ENCODE measurements around the gene POLR2E. TPM values are rescaled to one million over a fixed set of nuclear protein-coding genes. Genes with fewer than 3 reads are reported as not detected.
"Not testable (repeated sequence)": the region's sequence is repeated elsewhere in the genome, so short reads cannot be mapped to it uniquely, and the experiment has no call there.

POLR2E gene
- total RNA-seq, 2 experiments from 2014 or later: 271 to 282 TPM

GRCh38 chr19:1132552-1133383, 37.6 kb upstream of the POLR2E start:
- TF ChIP-seq CTCF (IDR thresholded peaks at IDR 0.05): no peak
- H3K27ac Mint-ChIP-seq: peak overlapping the region; percentile 94
- no peaks in the 10 kb centered on the region for H3K9me3 Mint-ChIP-seq
- no peaks in the 10 kb centered on the region for H3K27me3 Mint-ChIP-seq
- ATAC-seq (peak; percentile 13), DNase-seq (peak; percentile 63)
- peaks cover 41% of the 10 kb centered on the region for H3K4me1 Mint-ChIP-seq (ENCODE audit: low read depth)
- ChIA-PET POLR2A (interaction anchor here (0.7 to 4.4 kb wide), 16 partner anchors 9 to 136 kb away, joined by 3 to 29 read pairs (median 4); partner anchors contain the start of genes ARHGAP45, CIRBP, GPX4 and RNU6-2), CTCF (interaction anchor here (1.4 to 2.7 kb wide), 2 partner anchors 20 to 110 kb away, joined by 3 to 10 read pairs; no protein-coding TSS in a partner anchor)
- intact Hi-C loops (cut with micrococcal nuclease): loop anchor here (10.0 kb wide), 1 partner anchor 52 kb away; no protein-coding TSS in a partner anchor
- peak overlapping the region; percentile 85 for H3K4me3 Mint-ChIP-seq
- H3K36me3 Mint-ChIP-seq (ENCODE audit: low read depth): peaks cover 4% of the 10 kb centered on the region

GRCh38 chr19:1131718-1132551, 36.8 kb upstream of the POLR2E start:
- no peak for TF ChIP-seq CTCF (IDR thresholded peaks at IDR 0.05)
- Mint-ChIP-seq H3K27me3 (no peaks in the 10 kb centered on the region), H3K9me3 (no peaks in the 10 kb centered on the region), H3K27ac (peak overlapping the region; percentile 94), H3K36me3 (ENCODE audit: low read depth) (peaks cover 6% of the 10 kb centered on the region), H3K4me3 (peak overlapping the region; percentile 85), H3K4me1 (ENCODE audit: low read depth) (peaks cover 42% of the 10 kb centered on the region)
- CTCF ChIA-PET: interaction anchor here (1.0 to 5.2 kb wide), 8 partner anchors 19 to 147 kb away, joined by 3 to 27 read pairs (median 4); partner anchors contain the start of gene GPX4
- POLR2A ChIA-PET: interaction anchor here (0.7 to 4.4 kb wide), 22 partner anchors 8 to 137 kb away, joined by 3 to 29 read pairs (median 4); partner anchors contain the start of genes ARHGAP45, CIRBP, GPX4 and RNU6-2
- DNase-seq (peak; percentile 96), ATAC-seq (peak; percentile 70)
- intact Hi-C loops (cut with micrococcal nuclease): loop anchor here (10.0 kb wide), 1 partner anchor 53 kb away; no protein-coding TSS in a partner anchor

DNA sequence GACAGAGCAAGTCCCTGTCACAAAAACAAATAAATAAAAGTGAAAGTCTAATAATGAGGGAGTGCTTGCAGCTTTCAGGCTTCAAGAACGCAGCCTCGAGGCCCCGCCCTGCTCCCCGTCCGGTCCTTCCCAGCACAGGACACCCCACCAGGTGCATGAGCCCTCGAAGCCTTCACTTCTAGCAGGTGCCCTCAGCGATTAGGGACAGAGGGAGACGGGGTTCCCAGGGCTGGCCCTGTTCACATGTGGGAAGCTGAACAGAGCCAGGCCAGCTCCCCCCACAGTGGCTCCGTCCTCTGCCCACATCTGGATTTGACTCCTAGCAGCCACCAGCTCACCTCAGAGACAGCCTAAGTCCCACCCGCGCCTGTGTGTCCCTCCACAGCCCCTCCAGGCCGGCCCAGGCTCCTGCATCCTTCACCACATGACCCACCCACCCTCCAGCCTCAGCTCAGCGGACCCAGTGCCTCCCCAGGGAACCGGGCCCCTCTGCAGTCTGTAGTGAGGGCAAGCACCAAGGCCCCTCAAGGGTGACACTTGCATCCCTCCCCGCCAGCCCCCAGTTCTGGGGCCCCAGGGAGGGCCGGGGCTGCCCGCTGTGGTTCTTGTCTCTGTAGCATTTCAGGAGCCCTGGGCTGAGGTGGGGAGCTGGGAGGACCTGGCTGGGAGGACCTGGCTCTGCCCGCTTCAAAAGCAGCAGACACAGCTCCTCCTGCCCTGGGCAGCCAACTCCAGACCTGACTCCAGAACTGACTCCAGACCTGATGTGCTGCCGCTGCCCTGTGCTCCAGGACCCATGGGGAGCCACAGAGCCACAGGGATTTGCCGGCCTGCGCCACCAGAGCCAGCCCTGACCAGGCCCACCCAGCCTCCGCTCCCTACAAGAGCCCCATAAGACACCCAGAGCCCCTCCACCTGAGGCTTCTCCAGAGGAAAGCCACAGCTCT, 35.9 kb upstream of the POLR2E start:
- intact Hi-C loops (cut with micrococcal nuclease): loop anchor here (10.0 kb wide), 1 partner anchor 54 kb away; no protein-coding TSS in a partner anchor
- TF ChIP-seq CTCF (IDR thresholded peaks at IDR 0.05): no peak

DNA sequence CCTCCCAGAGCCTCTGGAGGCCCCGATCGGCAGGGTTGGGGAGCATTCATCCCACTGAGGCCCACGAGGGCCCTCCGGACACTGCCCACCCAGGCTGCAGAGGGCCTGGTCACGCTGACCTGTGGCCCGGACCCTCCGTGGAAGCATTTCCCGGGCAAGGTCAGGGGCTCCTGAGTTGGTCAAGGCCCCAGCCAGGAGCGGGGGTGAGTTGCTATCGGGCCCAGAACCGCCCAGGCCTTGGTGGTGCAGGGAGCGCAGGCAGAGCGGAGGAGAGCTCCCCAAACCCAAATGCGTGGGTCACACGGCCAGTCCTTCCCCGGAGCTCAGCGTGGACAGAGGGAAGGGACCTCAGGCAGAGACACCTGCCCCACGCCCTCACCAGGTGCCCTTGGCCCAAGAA, 34.4 kb upstream of the POLR2E start:
- no peak for TF ChIP-seq CTCF (IDR thresholded peaks at IDR 0.05)
- no peak for ATAC-seq
- ChIA-PET POLR2A (interaction anchor here (1.0 to 4.4 kb wide), 2 partner anchors 10 to 17 kb away, joined by 3 to 29 read pairs; no protein-coding TSS in a partner anchor), CTCF (interaction anchor here (1.3 to 5.2 kb wide), 2 partner anchors 16 to 49 kb away, joined by 3 to 27 read pairs; no protein-coding TSS in a partner anchor)
- intact Hi-C loops (cut with micrococcal nuclease): no loop called here
- Mint-ChIP-seq H3K27me3 (no peaks in the 10 kb centered on the region), H3K4me3 (no peak overlapping the region), H3K36me3 (ENCODE audit: low read depth) (peaks cover 15% of the 10 kb centered on the region), H3K4me1 (ENCODE audit: low read depth) (peaks cover 32% of the 10 kb centered on the region), H3K9me3 (no peaks in the 10 kb centered on the region), H3K27ac (no peak overlapping the region)
- no peak for DNase-seq

More for the DNA sequence above, 35.9 kb upstream of the POLR2E start:
- DNase-seq (peak; percentile 61), ATAC-seq (peak; percentile 3)
- ChIA-PET CTCF (interaction anchor here (0.7 to 5.2 kb wide), 11 partner anchors 18 to 148 kb away, joined by 3 to 27 read pairs (median 3); partner anchors contain the start of gene GPX4), POLR2A (interaction anchor here (0.6 to 4.4 kb wide), 22 partner anchors 9 to 135 kb away, joined by 3 to 29 read pairs (median 3); partner anchors contain the start of genes ATP5F1D, GPX4, RNU6-2 and TMEM259)
- H3K36me3 Mint-ChIP-seq (ENCODE audit: low read depth): peaks cover 8% of the 10 kb centered on the region
- H3K27me3 Mint-ChIP-seq: no peaks in the 10 kb centered on the region
- no peaks in the 10 kb centered on the region for H3K9me3 Mint-ChIP-seq
- peak overlapping the region; percentile 91 for H3K27ac Mint-ChIP-seq
- H3K4me1 Mint-ChIP-seq (ENCODE audit: low read depth): peaks cover 40% of the 10 kb centered on the region
- peak overlapping the region; percentile 85 for H3K4me3 Mint-ChIP-seq

DNA sequence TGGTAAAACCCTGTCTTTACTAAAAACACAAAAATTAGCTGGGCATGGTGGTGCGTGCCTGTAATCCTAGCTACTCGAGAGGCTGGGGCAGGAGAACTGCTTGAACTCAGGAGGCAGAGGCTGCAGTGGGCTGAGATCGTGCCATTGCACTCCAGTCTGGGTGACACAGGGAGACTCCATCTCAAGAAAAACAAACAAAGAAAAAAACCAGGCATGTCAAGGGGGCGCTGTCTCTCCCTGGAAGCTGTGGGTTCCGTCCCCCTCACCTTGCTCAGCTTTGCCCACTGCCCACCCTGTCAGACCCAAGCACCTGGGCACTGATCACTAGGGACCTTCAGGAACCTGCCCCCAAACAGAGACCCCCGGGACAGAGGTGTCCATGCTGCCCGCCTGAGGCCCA, 33.9 kb upstream of the POLR2E start:
- DNase-seq; H3K27me3 Mint-ChIP-seq; H3K27ac Mint-ChIP-seq; ATAC-seq; intact Hi-C loops (cut with micrococcal nuclease); H3K9me3 Mint-ChIP-seq; H3K4me3 Mint-ChIP-seq: not testable (repeated sequence)
- Mint-ChIP-seq H3K36me3 (ENCODE audit: low read depth) (peaks cover 15% of the 10 kb centered on the region), H3K4me1 (ENCODE audit: low read depth) (peaks cover 29% of the 10 kb centered on the region)
- POLR2A ChIA-PET: interaction anchor here (0.7 to 4.4 kb wide), 3 partner anchors 10 to 26 kb away, joined by 3 to 29 read pairs (median 4); partner anchors contain the start of gene GPX4
- CTCF ChIA-PET: interaction anchor here (1.1 to 5.2 kb wide), 2 partner anchors 16 to 65 kb away, joined by 4 to 27 read pairs; no protein-coding TSS in a partner anchor

Data from activated CD8-positive, alpha-beta T cell treated with anti-CD3 and anti-CD28 coated beads for 36 hours (primary cell).